Muscle of leg (tissue), 11 donors: Measurements from ENCODE around the gene AP2A2. TPM values are rescaled to one million over a fixed set of nuclear protein-coding genes. Genes with fewer than 3 reads are reported as not detected.

ENCODE experiments used
- DNase-seq: peaks from one replicate; pipeline ENCODE4 v3.0.0; 2013
- H3K27ac ChIP-seq: one replicate; pipeline ENCODE4 v1.5.1; 2013; ENCODE audit warnings: mild to moderate bottlenecking, low read length, control low read depth
- H3K27me3 ChIP-seq: one replicate; pipeline ENCODE4 v1.6.1; 2013; ENCODE audit warnings: low read length; ENCODE audit not compliant: control insufficient read depth, insufficient read depth
- H3K36me3 ChIP-seq: one replicate; pipeline ENCODE4 v1.6.1; 2013; ENCODE audit warnings: low read length; ENCODE audit not compliant: control insufficient read depth, insufficient read depth
- H3K4me1 ChIP-seq: one replicate; pipeline ENCODE4 v1.6.1; 2013; ENCODE audit warnings: low read length; ENCODE audit not compliant: control insufficient read depth, insufficient read depth
- H3K4me3 ChIP-seq: one replicate; pipeline ENCODE4 v1.5.1; 2013; ENCODE audit warnings: low read length, control low read depth
- H3K9me3 ChIP-seq: replicated peaks from 2 replicates; pipeline ENCODE4 v1.6.1; 2013; ENCODE audit warnings: low read depth, low read length; ENCODE audit not compliant: control insufficient read depth
- WGBS: methylation state at CpG from one replicate; pipeline ENCODE4 v1.1.5; 2013; ENCODE audit warnings: missing lambda C conversion rate; ENCODE audit not compliant: insufficient coverage; 5-methylcytosine and 5-hydroxymethylcytosine counted together
- polyA plus RNA-seq, 8 donors: library from polyadenylated mRNA; unstranded; fragments of 120-200 nt; gene quantifications; one replicate each; pipeline versions ENCODE4 v1.2.1 to v1.2.3, GENCODE V29; 2013; ENCODE audit warnings: inconsistent platforms in 1 of 8, low replicate concordance in 1 of 8; ENCODE audit not compliant: insufficient read length in 8 of 8, insufficient read depth in 1 of 8
- total RNA-seq: library from RNA; stranded (reverse); fragments of 120-200 nt; gene quantifications from one replicate; pipeline ENCODE4 v1.2.4, GENCODE V29; 2013

Gene AP2A2
- total and polyA plus RNA-seq, 9 donors, result 18.5 to 61.4 (median 47.4) TPM

DNA sequence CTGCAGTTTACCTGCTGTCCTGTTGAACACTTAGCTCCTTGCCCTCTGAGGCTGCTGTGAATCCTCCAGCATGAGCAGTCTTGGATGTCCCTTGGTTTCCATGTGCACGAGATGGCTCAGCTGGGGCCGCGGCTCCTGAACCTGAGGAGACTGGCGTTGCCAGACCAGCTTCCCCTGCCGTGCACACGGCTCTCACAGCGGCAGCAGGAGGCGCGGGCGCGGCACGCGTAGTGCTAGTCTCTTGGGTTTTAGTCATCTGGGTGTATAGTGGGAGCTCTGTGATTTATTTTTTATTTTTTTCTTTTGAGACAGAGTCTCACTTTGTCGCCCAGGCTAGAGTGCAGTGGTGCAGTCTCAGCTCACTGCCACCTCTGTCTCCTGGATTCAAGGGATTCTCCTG lies 56.1 kb downstream of the AP2A2 start:
- no peak for DNase-seq
- Histone ChIP-seq H3K4me3 (no peak overlapping the region), H3K27ac (no peak overlapping the region), H3K36me3 (peaks cover 67% of the 10 kb centered on the region), H3K9me3 (no peaks in the 10 kb centered on the region), H3K27me3 (no peaks in the 10 kb centered on the region), H3K4me1 (no peaks in the 10 kb centered on the region)
- 87% methylated on average over 3 of the region's 14 CpGs for WGBS

DNA sequence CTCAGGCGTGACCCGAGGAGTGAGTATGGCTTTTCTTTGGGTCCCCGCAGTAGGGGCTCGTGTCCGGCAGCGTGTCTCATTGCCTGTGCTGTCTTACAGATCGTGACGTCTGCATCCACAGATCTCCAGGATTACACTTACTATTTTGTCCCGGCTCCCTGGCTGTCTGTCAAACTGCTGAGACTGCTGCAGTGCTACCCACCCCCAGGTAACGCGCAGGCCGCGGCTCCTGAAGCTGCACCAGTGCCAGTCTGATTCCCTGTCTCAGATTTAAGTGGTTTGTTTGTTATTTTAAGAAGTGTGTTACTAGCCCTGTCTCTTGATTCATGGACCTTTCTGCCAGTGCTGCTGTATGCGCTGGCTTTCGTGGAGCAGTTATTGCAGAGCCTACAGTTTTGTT lies 58.9 kb downstream of the AP2A2 start:
- Histone ChIP-seq H3K36me3 (peaks cover 69% of the 10 kb centered on the region), H3K27ac (no peak overlapping the region), H3K27me3 (no peaks in the 10 kb centered on the region), H3K4me3 (no peak overlapping the region), H3K4me1 (no peaks in the 10 kb centered on the region), H3K9me3 (no peaks in the 10 kb centered on the region)
- 96% methylated on average over 15 of the region's 15 CpGs for WGBS
- no peak for DNase-seq

DNA sequence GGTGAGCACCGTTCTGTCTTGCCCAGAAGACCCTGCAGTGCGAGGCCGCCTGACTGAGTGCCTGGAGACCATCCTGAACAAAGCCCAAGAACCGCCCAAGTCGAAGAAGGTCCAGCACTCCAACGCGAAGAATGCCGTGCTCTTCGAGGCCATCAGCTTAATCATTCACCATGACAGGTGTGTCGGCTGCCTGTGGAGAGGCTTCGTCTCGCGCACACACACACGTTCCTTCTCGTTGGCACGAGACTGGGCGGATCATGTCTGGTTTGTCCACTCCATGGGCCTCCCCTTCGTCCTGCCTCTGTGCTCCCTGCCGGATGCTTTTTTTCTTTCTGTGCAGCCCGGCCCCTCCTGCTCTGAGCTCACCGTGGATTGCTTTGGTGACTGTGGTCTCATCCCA lies 59.7 kb downstream of the AP2A2 start:
- no peak overlapping the region for H3K27ac ChIP-seq
- H3K4me3 ChIP-seq, result no peak overlapping the region
- DNase-seq, result no peak
- no peaks in the 10 kb centered on the region for H3K4me1 ChIP-seq
- H3K9me3 ChIP-seq, result no peaks in the 10 kb centered on the region
- H3K36me3 ChIP-seq, result peaks cover 77% of the 10 kb centered on the region
- WGBS, result 89% methylated on average over 18 of the region's 21 CpGs
- no peaks in the 10 kb centered on the region for H3K27me3 ChIP-seq

DNA sequence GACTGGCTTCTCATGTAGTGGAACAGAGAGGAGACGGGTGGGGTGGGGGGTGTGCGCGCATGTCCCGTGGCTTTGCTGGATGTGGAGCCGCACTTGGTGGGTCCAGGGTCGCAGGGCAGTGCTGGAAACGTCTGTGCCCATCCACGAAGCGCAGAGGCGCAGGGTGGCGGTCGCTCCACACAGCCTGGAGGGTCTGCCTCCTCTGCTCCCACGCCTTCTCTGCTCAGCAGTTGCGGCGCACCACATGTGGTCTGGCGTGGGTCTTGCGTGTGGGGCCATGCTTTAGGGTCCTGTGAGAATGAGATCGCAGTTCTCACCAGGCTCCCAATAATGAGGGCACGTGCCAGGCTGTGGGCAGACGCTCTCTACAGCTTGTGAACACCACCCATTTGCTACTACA lies 60.2 kb downstream of the AP2A2 start:
- Histone ChIP-seq H3K4me1 (no peaks in the 10 kb centered on the region), H3K9me3 (no peaks in the 10 kb centered on the region), H3K36me3 (peaks cover 77% of the 10 kb centered on the region), H3K27ac (no peak overlapping the region), H3K4me3 (no peak overlapping the region), H3K27me3 (no peaks in the 10 kb centered on the region)
- 92% methylated on average over 16 of the region's 20 CpGs for WGBS
- DNase-seq, result no peak

DNA sequence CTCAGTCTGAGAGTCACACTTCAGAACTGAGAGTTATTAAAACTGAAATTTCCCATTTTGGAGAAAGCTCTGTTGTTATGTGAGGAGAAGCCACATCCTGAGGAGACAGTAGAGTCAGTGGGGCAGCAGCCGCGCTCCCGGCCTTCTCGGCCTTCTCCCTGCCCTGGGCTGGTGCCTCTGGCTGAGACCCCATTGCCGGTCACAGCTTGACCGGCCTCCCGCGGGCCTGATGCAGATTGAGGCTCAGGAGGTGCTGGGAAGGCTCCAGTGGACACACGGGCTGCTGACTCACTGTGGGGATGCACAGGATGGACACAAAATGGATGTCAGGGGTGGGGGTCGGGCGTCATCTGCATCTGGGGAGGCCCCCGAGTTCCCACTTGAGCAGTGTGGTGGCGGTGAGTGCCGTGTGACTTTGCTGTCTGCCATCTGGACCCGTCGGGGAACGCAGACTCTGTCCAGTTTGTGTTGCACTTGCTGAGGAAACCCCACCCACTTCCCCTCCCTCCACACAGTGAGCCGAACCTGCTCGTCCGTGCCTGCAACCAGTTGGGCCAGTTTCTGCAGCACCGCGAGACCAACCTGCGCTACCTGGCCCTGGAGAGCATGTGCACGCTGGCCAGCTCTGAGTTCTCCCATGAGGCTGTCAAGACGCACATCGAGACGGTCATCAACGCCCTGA lies 60.7 kb downstream of the AP2A2 start:
- Histone ChIP-seq H3K4me1 (no peaks in the 10 kb centered on the region), H3K27ac (no peak overlapping the region), H3K27me3 (no peaks in the 10 kb centered on the region), H3K4me3 (no peak overlapping the region), H3K36me3 (peaks cover 77% of the 10 kb centered on the region), H3K9me3 (no peaks in the 10 kb centered on the region)
- 85% methylated on average over 28 of the region's 28 CpGs for WGBS
- DNase-seq, result no peak

DNA sequence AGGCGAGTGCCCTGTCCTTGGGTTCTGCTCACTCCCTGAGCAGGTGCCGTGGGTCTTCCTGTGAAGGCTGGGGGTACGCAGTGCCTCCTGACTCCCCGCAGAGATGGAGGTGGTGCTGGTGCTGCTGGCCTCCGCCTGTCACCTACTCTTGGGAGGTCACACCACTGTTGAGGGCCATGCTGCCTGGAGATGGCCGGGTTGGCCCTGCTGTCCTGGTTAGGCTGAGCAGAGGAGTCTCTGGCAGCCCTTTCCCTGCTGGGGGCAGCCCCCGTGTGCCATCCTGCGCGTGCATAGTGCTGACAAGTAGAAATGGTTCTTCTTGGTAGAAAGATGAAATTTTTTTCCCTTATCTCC lies 61.3 kb downstream of the AP2A2 start:
- no peak for DNase-seq
- no peak overlapping the region for H3K4me3 ChIP-seq
- WGBS, result 89% methylated on average over 5 of the region's 9 CpGs
- H3K27ac ChIP-seq, result no peak overlapping the region
- no peaks in the 10 kb centered on the region for H3K27me3 ChIP-seq
- peaks cover 73% of the 10 kb centered on the region for H3K36me3 ChIP-seq
- no peaks in the 10 kb centered on the region for H3K9me3 ChIP-seq
- no peaks in the 10 kb centered on the region for H3K4me1 ChIP-seq

DNA sequence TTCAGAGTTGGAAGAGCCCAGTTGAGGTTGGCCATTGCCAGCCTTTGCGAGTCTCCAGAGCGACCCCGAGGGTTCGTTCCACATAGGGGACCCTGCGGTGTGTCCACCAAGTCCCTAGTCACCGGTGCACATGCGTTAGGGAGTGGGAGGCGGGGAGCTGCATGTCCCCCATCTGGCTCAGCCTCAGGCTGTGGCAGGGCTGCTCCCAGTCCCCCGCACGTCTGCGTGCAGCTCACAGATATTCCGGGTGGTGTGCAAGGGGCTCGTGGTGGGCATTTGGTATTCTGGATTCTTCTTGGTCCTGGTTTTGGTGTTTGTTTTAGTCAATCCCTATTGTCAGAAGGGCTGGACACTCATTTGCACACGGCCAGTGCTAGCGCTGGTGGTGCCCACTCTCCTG lies 62.0 kb downstream of the AP2A2 start:
- WGBS, result 96% methylated on average over 15 of the region's 15 CpGs
- Histone ChIP-seq H3K4me3 (no peak overlapping the region), H3K27me3 (no peaks in the 10 kb centered on the region), H3K36me3 (peaks cover 78% of the 10 kb centered on the region), H3K27ac (no peak overlapping the region), H3K9me3 (no peaks in the 10 kb centered on the region), H3K4me1 (no peaks in the 10 kb centered on the region)
- DNase-seq, result no peak

DNA sequence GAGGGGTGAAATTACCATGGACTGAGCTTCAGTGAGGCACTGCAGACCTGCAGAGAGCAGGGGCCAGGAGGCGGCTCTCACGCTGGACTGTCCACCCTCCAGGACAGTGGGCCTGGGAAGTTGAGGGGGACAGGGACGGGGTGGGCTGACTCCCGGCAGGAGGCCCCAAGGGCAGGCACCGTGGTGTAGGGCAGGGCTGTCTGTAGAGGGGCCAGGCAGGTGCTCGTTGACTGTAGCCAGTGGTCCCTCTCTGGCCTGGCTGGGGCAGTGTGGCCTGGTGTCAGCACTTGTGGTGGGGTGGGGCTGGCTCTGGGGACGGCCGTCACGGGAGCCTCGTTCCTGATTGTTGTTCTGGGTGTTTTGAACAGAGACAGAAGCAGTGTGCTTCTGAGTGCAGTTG lies 64.4 kb downstream of the AP2A2 start:
- Histone ChIP-seq H3K4me1 (no peaks in the 10 kb centered on the region), H3K27me3 (no peaks in the 10 kb centered on the region), H3K4me3 (no peak overlapping the region), H3K27ac (no peak overlapping the region), H3K36me3 (peaks cover 83% of the 10 kb centered on the region), H3K9me3 (no peaks in the 10 kb centered on the region)
- no peak for DNase-seq
- WGBS, result 78% methylated on average over 8 of the region's 10 CpGs

DNA sequence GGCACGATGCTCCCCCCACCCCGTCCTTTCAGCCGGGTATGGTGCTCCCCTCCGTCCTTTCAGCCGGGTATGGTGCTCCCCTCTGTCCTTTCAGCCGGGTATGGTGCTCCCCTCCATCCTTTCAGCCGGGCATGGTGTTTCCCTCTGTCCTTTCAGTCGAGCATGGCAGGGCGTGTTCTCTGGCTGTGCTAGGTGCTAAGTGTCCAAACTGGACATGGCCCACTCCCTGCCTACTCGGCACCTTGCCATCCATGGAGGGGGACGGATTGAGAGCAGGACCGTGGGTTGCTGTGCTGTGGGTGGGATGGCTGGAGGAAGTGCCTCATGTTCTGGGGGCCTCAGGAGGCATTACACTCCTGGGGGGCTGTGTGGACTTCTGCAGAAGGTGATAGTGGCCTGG lies 65.4 kb downstream of the AP2A2 start:
- H3K36me3 ChIP-seq, result peaks cover 81% of the 10 kb centered on the region
- no peaks in the 10 kb centered on the region for H3K9me3 ChIP-seq
- H3K27ac ChIP-seq, result no peak overlapping the region
- WGBS, result 74% methylated on average over 12 of the region's 12 CpGs
- no peak for DNase-seq
- no peak overlapping the region for H3K4me3 ChIP-seq
- no peaks in the 10 kb centered on the region for H3K4me1 ChIP-seq
- H3K27me3 ChIP-seq, result no peaks in the 10 kb centered on the region

DNA sequence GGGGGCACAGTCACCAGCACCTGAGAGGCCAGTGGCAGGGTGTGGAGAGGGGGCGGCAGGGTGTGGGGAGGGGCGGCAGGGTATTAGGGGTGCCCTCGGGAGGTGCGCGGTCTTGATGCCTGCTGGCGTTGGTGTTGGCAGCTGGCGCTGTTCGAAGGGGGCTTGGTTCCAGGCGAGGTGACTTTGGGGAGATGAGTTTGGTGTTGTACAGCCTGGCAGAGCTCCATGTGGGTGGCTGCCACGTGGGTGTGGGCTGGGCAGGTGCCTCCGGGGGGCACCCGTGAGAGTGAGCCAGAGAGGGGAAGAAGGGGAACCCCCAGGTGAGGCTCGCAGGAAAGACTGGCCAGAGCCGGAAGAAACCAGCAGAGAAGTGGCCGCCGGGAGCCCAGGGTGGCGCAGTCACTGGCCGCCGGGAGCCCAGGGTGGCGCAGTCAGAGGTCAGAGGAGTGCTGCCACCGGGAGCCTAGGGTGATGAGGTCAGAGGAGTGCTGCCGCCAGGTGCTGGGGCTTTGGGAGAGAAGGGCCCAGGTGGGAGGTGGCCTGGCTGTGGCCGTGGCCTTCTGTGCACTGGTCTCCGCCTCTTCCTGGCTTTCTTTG lies 66.1 kb downstream of the AP2A2 start:
- peaks cover 81% of the 10 kb centered on the region for H3K36me3 ChIP-seq
- DNase-seq, result no peak
- H3K4me1 ChIP-seq, result no peaks in the 10 kb centered on the region
- no peaks in the 10 kb centered on the region for H3K27me3 ChIP-seq
- H3K9me3 ChIP-seq, result no peaks in the 10 kb centered on the region
- 84% methylated on average over 23 of the region's 24 CpGs for WGBS
- H3K4me3 ChIP-seq, result no peak overlapping the region
- no peak overlapping the region for H3K27ac ChIP-seq

DNA sequence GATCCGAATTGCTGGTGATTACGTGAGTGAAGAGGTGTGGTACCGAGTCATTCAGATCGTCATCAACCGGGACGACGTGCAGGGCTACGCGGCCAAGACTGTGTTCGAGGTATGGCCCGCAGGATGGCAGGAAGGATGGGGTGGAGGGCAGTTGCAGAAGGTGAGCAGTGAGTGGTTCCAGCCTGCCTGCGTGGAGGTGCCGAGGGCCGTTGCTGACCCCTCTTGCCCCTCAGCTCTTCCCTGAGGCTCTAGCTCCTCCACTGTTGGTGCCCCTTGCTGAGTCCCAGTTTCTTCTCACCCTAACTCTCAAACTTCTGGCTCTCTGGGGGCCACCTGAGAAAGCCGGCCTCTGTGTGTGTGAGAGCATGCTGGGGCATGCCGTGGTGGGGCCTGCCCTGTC lies 66.9 kb downstream of the AP2A2 start:
- WGBS, result 91% methylated on average over 13 of the region's 16 CpGs
- H3K27me3 ChIP-seq, result no peaks in the 10 kb centered on the region
- no peak overlapping the region for H3K4me3 ChIP-seq
- no peaks in the 10 kb centered on the region for H3K9me3 ChIP-seq
- H3K4me1 ChIP-seq, result no peaks in the 10 kb centered on the region
- no peak for DNase-seq
- H3K36me3 ChIP-seq, result peaks cover 78% of the 10 kb centered on the region
- no peak overlapping the region for H3K27ac ChIP-seq
